ENCODE data around the gene CDK3.
"Not testable (repeated sequence)": the region's sequence is repeated elsewhere in the genome, so short reads cannot be mapped to it uniquely, and the experiment has no call there.

CDK3 gene

DNA sequence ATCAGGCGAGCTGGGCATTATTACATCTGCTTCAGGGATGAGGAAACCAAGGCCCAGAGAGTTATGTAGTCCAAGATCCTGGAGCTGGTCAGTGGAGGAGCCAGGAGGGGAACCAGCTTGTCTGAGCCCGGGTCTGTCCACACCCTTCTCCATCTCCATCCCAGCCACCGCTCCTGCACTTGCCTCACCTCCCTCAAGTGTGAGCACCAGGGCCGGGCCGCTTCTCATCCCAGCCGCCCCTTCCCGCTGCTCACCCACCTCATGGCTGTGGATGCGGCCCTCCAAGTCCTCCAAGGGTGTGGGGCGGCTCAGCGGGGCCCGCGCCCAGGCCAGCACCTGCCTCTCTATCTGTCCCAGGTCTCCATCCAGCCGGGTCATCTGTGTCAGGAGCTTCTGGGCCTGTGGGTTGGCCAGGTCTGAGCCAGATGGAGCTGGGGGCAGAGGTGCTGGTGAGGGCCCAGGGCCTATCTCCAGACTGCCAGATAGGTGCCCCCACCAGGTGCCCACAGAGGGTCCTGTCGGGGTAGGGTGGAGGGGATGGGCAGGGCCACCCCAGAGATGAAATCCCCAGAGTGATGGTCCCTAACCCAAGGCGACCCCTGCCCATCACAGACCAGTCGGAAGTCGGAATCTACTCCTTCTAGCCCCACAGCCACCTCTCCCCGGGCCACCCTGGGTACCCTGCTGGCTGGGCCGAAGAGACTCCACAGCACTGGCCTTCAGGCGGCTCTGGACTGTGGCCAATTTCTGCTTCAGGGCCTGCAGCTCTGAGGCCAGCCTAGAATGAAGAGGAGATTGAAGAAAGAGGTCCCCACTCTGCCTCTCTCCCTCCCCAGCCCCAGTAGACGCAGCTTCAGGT is 17.1 kb downstream of the CDK3 start:
- DNase-seq: no peak

DNA sequence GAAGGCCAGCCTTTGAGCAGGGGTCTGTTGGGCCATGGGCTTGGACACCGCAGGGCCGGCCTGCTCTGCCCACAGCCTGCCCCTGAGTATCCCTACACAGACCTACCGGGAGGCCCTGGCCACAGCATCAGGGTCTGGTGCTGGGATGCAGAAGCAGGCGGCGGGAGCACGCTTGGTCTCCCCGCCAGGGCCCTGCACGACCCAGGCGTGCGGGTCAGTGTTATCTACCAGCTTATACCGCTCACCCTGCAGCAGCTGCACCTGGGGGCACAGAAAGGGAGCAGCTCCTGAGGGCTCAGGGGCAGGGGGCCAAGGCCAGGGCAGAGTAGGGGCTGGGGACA is 17.7 kb downstream of the CDK3 start:
- DNase-seq: no peak

DNA sequence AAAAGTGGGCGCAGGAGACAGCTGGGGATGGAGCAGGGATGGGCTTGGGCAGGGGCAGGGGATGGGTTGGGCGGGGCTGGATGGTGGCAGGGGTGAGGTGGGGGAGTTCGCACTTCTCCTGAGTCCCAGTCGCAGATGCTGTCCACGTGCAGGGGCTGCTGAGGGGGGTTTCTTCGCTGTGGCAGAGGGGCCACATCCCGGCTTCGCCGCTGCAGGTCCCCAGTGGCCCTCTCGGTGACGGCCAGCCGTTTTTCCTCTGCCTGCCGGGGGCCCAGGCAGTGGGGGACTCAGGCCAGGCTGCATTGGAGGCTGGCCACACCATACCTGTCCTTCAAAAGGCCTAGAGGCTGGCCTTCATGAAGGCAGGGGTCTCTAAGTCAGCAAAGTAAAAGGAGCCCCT is 18.1 kb downstream of the CDK3 start:
- no peak for DNase-seq

DNA sequence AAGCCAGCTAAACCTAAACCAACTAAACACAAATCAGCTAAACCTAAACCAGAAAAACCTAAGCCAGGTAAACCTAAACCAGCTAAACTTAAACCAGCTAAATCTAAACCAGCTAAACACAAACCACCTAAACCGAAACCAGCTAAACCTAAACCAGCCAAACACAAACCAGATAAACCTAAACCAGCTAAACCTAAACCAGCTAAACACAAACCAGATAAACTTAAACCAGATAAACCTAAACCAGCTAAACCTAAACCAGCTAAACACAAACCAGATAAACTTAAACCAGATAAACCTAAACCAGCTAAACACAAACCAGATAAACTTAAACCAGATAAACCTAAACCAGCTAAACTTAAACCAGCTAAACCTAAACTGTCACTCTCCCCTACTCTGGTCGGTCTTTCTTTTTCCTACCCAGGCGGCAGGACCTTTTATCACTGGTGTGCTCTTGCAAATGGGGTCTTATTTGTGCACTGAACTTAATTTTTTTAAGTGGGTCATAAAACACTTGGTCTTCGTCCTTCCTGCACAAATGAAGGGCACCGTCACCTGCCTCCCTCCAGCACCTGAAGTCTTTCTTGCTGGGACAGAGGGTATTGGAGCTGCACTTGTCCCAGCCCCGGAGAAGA is 19.3 kb downstream of the CDK3 start:
- no peak for DNase-seq

DNA sequence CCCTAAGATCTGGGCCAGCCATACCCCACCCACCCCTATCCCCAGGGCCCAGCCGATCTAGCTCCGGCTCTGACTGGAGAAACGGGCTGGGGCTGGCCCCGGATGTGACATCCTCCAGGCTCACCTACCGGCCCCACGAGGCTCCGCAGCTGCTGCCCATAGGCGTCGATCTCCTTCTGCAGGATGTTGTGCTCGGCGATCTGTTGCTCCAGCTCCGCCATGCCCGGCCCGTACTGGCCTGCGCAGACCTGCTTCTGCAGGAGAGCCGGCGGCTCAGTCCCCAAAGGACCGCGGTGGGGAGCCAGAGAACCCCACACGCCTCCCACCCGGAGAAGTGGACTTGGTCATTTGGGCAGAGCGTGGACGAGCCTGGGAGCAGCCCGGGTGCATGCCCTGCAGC is 21.6 kb downstream of the CDK3 start:
- no peak for DNase-seq

DNA sequence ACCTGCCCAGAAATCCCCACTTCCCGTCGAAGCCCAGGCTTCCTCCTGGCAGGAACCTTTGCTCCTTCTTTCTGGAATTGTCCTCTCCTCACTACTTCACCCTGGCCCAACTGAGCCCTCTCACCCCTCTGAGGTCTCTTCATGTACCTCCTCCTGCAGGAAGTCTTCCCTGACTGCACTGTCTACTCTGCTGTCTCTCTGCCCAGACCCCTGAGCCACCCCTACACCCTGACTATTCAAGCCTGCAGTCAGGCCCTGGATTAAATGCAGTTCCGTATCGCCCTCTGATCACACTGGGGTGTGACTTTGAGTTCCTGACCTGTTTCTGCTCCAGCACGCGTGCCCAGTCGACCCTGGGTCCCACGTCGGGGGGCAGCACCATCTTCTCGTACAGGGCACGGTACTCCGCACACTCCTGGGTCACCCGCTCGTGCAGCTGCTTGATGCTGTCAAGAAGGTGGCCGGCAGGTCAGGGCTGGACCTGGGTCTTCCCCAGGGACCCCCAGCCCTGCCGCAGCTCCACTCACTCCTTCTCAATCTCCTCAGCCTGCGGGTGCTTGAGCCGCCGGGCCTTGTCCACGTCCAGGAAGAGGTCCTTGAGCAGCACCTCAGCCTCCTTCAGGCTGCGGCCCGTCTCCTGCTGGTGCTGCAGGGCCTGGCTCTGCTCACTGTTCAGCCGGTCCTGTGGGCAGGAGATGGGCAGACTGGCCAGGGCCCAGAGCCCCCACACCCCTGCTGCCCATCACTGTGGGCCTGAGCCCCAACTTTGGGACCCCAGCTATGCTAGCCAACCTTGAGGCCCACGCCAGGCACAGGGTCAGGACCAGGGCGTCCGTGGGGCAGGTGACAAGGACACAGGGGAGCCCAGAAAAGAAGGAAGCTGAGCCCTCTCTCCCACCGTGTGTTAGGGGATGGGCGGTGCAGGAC is 22.6 kb downstream of the CDK3 start:
- DNase-seq: no peak

DNA sequence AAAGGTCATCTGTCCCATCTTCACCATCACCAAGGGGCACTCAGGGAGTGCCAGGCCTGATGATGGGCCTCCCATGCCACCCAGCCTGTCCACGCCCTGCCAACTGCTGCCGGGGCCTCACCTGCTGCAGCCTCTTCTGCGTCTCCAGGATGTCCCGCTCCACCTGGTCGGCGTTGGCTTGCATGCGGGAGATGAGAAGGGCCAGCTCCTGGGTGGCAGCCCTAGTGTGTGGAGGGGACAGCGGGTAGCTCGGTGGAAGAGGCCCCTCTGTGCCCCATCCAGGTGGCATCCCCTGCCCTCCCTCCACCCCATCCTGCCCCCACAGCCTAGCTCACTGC is 23.2 kb downstream of the CDK3 start:
- DNase-seq: no peak

DNA sequence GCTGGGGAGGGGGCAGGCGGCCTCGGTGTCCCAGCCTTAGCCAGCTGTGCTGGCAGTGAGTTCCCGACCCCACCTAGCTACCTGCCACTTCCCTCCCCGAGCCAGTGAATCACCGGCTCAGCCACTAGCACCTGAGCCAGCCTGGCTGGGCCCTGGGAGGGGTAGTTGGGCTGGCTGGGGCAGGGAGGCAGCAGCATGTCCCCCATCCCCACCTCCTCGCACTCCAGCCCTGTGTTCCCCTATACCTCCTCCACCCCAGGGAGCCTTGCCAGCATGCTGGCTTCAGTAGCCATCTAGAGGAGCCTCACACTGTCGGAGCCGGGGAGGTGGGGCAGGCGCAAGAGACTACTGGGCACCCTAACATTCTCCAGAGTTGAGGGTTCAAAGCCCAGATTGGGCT is 23.7 kb downstream of the CDK3 start:
- DNase-seq: no peak

DNA sequence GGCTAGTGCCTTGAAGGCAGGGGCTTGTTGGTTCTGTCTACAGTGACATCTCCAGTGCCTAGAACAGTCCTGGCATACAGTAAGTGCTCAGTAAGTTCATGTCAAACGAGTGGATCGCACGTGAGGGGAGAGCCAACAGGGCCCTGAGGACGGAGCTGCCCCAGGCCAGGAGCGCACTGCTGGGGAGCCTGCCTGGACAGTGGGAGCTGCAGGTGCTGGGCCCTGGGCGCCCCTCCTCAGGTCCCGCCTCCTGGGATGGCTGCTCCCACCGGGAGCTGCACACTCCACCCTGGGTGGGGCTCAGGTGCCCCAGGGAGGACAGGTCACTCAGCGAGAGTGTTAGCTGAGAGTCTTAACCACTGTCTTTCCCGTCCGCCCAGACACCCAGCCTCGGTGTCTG is 24.6 kb downstream of the CDK3 start:
- no peak for DNase-seq

DNA sequence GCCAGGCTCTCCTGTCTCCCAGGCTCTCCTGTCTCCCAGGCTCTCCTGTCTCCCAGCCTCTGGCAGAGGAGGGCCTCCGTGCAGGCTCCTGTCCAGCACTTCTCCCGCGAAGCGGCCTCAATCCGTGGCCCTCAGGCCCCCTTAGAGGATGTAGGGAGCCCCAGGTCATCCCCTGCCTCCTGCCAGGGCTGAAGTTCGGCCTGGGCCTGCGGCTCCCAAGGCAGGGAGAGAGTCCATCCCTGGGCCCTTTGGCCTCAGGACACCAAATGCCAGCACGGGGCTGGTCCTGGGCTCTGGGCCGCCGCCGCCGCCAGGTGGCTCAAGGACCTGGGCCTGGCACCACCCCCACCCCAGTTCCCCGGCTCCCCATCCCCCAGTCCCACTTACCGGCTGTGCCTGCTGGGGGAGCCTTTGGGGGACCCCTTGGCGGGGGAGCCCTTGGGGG is 26.1 kb downstream of the CDK3 start:
- DNase-seq: no peak

DNA sequence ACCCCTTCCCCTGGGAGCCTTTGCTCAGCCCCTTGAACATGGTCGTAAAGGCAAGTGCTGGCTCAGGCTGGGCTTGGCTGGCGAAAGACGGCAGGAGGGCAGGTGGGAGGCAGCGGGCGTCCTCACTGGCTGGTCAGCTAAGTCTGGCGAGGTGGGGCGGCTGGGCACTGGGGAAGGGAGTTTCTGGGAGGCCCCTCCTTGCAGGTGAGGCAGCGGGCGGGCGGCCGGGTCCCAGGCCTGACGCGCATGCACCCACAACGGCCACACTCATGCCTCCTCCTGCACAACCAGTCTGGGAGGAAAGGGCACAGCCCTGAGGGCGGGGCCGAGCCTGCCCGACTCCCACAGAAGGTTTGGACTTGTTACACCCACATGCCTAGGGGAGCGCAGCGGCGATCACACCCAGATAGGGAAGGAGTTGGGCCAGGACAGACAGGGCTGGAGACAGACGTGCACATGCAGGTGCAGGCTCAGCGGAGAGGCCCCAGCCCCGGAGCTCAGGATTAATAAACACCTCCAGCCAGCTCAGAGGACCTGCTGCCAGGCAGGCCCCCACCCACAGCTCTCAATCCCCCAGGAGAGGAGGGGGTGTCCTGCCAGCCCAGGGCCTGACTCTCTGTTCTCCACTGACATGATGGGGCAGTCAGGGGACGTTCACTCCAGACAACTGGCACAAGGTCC is 26.6 kb downstream of the CDK3 start, which contains the start of gene EVPL:
TSS of gene EVPL (minus strand) at position 148 of the 681 bp plus-strand sequence. CDS start at position 40, 108 bp downstream.
- DNase-seq: no peak

DNA sequence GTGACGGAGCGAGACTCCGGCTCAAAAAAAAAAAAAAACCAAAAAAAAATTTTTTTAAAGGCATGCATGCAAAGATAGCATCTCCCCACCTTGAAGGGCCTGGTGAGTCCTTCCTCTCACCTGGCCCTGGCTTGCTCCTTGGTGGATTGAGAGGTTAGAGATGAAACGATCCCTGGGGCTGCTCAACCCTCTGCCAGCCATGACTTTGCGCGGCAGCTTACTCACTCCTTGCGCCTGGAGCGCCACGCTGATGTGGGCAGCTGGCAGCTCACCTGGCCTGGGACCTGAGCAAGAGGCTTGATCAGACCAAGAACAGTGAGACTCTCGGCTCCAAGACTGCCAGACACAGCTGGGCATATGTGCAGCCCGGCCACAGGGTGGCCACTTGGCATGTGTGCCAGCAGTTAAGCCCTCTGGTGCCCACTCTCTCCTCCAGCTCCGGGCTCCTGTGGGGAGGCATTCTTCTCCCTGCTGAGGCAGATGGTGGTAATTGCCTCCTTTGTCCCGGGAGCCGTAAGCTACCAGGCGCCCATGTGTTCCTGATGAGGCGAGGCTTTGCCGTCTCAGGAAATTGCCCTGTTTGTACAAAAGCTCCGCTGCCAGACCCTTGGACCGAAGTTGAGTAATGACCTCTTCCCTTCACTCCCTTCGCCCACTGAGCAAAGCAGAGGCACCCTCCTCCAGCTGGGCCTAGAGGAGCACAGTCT is 31.6 kb downstream of the CDK3 start:
- DNase-seq: no peak

DNA sequence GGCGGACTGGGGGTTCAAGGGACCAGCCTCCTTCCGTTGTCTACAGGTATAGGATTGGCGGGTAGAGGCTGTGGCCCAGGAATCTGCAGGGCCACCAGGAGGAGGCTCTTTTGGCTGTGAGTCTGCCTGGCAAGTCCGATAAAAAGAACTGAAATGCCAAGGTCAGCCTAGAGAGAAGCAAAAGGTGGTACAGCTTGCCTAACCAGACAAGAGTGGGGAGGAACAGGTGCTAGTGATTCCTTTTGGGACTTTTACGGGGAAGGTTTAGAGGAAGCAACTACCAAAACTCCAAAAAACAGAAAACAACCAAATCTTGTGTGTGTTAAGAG is 32.1 kb downstream of the CDK3 start:
- DNase-seq: no peak

DNA sequence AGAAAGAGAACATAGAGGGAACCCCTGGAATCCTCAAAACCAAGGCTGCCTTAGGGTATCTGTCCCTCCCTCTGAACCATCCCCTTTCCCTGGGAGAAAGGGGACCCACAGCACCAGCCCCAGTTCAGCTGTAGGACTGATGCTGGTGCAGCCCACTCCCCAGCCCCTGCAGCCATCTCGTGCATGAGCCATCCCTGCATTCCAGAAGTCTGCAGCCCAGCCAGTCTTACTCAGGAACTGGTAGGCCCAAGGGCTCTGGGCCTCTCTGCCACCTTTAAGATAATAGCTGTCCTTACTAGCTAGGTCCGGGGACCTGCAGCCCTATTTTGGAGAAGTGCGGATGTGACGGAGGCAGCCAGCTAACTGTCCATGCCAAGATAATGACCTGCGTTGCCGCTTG is 32.5 kb downstream of the CDK3 start:
- DNase-seq: no peak

DNA sequence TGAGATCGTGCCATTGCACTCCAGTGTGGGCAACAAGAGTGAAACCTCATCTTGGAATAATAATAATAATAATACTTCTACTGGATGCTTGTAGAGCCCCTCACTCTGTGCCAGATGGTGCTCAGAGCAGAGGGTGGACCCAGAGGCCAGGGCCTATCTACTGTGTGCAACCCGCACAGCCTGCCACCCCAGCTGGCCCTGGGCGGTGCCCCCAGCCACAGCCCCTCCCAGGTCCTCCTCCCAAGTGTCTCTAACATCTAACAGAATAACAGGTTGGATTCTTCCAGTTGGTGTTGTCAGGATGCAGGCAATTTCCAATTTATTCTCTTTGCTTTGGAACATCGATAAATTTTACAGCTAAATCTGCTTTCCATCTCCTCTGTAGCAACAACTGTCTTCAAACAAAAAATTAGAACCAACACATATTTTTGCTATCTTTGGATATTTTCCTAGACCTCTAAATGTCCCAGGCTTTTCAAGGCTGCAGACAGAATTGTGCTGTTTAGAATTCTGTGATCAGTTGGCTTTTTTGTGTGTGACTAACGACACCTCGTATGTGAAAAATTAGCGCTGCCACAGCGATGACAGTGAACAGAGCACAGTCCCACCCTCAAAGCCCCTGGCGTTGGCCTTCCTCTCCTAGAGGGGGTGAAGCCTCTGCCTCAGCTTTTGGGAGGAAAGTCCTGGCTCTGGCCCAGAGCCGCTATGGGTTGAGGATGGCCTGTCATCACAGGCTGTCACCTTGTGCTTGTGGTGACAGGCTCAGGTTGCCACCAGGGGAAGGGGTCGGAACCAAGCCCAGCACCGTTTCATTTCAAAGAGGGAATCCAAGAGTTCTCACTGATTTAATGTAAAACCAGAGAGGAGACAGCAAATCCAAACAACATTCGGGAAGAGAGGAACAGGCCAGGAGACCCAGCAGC is 34.0 kb downstream of the CDK3 start:
- no peak for DNase-seq

DNA sequence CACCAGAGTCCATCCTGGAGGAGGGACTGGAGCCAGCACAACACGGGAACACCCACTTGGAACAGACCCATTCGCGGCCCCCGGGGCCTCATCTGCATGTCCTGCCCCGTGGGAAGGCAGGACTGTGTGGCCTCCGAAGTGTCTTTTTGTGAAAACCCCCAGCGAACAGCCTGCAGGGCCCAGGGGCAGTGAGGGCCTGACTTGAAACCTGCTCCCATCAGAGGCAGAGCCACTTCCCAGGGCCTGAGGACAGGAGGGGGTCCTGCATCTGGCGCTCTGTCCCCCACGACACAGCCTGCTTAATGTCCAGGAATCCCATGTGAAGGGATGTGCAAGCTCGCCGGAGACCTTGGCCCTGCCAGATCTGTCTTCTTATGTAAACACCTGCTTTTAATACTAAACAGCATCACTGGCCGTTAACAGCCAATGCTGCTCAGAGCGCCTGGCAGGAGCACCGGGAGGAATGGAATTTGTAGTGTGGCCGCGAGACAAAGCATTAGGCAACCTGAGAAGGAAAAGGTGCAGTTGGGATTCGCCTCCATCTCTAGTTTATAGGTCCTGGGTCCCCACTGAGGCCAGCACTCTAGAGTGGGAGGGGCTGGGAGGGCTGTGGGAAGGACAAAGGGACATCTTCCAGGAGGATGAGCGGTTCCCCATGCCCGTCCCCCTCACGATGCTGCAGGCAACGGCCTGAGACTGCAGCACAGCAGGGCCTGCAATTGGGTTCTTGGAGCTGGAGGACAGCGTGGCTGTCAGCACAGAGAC is 36.0 kb downstream of the CDK3 start:
- DNase-seq: no peak

DNA sequence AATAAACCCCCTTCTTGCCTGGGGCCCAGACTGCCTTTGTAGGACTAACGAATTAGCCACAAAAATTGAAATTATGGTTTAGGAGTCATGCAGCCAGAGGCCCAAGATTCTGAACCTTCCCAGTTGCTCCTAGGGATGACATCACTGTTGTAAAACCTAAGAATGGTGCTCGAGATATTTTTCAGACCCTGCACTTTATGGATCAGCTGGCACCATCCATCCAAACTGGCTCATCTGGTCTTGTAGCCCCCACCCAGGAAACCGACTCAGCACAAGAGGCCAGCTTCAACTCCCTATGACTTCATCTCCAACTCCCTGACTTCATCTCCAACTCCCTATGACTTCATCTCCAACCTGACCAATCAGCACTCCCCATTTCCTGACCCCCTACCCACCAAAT is 37.4 kb downstream of the CDK3 start:
- no peak for DNase-seq

DNA sequence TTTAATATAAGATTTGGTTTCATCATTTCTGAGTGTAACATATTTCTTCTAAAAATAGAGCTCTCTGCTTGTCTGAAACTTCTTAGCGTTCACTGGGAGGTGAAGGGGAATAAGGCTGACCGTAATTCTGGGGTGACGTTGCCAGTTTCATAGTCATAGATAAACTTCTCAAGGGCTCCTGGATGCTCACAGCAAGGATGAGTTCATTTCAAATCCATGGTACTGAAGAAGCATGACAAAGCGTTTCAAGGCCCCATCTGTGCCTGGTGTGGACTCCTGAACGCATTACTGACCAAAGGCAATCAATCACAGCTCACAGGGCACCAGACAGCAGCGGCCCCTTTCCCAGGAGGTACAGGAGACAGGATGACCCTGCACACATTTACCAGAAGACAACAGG is 38.5 kb downstream of the CDK3 start:
- DNase-seq: no peak

DNA sequence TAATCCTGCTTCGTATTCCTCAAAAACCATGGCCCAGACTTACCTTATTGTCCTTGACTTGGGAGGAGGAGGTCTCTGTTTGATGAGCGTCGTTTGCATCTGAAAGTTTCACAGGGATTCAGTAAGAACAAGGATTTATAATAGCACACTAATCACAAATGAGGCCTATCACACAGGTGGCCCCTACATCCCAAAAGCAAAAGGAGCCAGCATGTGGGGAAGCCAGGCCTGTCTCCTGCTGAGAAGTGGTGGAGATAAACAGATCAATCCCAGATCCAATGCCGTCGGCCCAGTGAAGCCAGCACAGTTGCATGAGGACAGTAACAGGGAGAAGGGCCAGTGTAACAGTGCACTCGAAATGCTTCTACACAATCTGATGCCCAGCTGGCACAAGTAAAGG is 39.7 kb downstream of the CDK3 start:
- no peak for DNase-seq

DNA sequence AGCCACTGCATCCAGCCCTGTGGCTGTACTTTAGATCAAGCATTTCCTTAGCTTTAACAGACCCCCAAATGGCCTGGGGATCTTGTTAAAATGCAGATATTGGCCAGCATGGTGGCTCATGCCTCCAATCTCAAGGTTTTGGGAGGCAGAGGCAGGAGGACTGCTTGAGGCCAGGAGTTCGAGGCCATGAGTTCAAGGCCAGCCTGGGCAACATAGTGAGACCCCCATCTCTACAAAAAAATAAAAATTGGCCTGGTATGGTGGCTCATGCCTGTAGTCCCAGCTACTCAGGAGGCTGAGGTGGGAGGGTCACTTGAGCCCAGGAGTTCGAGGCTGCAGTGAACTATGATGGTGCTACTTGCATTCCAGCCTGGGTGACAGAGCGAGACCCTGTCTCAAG is 42.2 kb downstream of the CDK3 start:
- not testable (repeated sequence) for DNase-seq
